ENCODE measurements around the gene ADGRA1.

DNA sequence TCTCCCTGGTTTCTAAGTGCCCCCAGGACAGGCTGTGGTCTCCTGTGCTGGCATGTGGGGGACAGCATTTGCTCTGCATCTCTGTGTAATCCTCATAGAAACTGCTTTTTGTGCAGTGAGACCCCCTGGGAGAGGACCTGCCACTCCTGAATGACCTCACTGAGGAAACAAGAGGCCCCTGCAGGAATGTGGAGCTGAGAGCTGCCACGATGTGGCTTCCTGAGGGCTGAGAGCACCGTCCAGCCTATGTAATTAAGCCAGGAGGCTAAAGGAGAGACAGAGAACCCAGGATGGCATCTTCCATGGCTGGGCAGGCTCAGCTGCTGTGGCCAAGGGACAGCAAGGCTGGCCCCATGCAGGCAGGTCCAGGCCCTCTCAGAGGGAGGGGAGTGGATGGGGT, 32.3 kb upstream of the ADGRA1 start:
- TF ChIP-seq, protein P1, sequence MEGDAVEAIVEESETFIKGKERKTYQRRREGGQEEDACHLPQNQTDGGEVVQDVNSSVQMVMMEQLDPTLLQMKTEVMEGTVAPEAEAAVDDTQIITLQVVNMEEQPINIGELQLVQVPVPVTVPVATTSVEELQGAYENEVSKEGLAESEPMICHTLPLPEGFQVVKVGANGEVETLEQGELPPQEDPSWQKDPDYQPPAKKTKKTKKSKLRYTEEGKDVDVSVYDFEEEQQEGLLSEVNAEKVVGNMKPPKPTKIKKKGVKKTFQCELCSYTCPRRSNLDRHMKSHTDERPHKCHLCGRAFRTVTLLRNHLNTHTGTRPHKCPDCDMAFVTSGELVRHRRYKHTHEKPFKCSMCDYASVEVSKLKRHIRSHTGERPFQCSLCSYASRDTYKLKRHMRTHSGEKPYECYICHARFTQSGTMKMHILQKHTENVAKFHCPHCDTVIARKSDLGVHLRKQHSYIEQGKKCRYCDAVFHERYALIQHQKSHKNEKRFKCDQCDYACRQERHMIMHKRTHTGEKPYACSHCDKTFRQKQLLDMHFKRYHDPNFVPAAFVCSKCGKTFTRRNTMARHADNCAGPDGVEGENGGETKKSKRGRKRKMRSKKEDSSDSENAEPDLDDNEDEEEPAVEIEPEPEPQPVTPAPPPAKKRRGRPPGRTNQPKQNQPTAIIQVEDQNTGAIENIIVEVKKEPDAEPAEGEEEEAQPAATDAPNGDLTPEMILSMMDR (IDR thresholded peaks at IDR 0.05) = no peak
- no peak for TF ChIP-seq POLR2A (IDR thresholded peaks at IDR 0.05)
